ENCODE data around the gene NAA40.

The NAA40 gene

GRCh38 chr11:63912678-63913077 is 26.1 kb upstream of the NAA40 start:
- TF ChIP-seq PPARA (CRISPR knock-in tag; IDR thresholded peaks at IDR 0.05; ENCODE audit: borderline replicate concordance): no peak
- no peak for ATAC-seq

DNA sequence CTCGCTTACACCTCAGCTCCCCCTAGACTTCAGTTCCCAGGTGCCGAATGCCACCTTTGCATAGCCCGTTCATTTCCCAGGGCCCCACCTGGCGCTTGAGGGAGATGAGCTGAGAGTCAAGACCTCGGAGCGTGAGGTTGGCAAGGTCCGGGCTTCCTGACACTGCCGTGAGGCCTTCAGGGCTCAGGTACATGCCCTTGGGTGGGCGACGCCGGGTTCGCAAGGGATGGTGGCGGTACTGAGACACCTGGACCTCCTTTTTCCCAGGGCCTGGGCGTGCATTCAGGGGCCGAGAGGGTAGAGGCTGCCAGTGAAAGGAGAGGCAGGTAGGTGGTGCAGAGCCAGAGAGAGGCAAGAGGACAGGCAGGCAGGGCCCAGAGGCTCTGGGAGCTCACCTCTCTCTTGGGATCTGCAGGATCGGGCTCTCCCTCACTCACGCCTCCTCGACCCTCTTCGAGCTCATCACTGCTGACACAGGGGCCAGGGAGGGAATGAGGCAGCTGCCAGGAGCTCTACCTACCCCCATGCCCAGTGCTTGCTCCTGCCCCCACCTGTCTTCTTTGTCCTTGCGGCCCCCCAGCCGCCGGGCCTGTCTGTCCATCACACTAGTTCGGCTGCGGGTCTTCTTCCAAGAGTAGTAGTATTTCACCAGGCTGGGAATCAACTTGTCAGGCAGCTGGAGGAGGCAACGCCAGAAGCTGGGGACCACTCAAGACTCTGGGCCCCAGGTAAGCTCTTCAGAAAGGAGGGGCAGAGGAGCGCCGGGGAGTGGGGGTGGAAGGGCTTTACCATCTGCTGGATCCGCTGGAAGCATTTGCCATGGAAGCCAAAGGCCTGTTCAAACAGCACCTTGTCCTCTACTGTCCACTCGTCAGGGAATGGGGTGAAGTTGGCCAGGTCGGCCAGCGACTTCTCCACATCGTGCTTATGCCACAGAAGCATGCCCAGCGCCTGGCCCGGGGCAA is 24.7 kb upstream of the NAA40 start:
- ATAC-seq: no peak
- TF ChIP-seq CSDC2 (CRISPR knock-in tag; IDR thresholded peaks at IDR 0.05): no peak
- TF ChIP-seq POU6F1 (CRISPR knock-in tag; IDR thresholded peaks at IDR 0.05; ENCODE audit: borderline replicate concordance, low read depth): no peak

DNA sequence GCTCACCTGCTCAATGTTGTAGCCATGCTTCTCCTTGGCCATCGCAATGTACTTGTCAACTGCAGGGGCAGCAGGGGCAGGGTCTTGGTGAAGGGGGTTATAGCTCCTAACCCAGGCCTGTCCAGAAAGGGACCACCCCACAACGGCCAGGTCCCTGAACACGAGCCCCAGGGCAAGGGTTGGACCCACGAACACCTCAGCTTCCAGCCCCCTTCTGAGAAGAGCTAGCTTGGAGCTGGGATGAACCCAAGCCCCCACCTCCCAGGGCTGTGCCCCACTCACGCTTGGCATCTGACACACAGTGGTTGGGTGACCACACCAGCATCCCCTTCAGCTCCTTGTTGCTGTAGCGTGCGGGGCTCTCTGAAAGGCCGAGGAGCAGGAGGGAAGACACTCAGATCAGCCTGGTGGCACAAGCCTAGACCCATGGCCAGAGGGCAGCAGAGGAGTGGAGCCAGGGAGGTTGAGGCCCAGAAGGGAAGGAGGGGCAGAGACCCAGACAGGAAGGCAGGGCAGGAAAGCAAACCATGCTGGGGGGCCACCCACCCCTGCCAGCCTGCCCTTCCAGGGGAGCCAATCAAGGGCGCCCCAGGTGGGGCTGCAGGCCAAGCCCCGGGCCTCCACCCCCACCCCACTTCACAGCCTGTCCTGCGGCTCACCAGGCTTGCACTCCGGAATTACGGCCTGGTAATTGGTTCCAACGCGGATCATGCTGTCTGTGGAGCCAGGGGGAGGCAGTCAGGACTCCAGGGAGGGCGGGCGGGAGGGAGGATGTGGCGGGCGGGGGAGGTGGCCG is 23.7 kb upstream of the NAA40 start:
- no peak for ATAC-seq
- TF ChIP-seq, protein P1, sequence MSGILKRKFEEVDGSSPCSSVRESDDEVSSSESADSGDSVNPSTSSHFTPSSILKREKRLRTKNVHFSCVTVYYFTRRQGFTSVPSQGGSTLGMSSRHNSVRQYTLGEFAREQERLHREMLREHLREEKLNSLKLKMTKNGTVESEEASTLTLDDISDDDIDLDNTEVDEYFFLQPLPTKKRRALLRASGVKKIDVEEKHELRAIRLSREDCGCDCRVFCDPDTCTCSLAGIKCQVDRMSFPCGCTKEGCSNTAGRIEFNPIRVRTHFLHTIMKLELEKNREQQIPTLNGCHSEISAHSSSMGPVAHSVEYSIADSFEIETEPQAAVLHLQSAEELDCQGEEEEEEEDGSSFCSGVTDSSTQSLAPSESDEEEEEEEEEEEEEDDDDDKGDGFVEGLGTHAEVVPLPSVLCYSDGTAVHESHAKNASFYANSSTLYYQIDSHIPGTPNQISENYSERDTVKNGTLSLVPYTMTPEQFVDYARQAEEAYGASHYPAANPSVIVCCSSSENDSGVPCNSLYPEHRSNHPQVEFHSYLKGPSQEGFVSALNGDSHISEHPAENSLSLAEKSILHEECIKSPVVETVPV (CRISPR knock-in tag; IDR thresholded peaks at IDR 0.05): no peak
- no peak for TF ChIP-seq ISL1 (CRISPR knock-in tag; IDR thresholded peaks at IDR 0.05)
- no peak for TF ChIP-seq GLIS3 (CRISPR knock-in tag; IDR thresholded peaks at IDR 0.05)
- TF ChIP-seq BACH2 (CRISPR knock-in tag; IDR thresholded peaks at IDR 0.05; ENCODE audit: borderline replicate concordance): no peak
- TF ChIP-seq ZFP30 (CRISPR knock-in tag; IDR thresholded peaks at IDR 0.05): no peak
- TF ChIP-seq OSR1 (CRISPR knock-in tag; IDR thresholded peaks at IDR 0.05): no peak
- no peak for TF ChIP-seq ESRRG (CRISPR knock-in tag; IDR thresholded peaks at IDR 0.05)
- TF ChIP-seq CREB5 (CRISPR knock-in tag; IDR thresholded peaks at IDR 0.05; ENCODE audit: low read depth): no peak
- no peak for TF ChIP-seq CSDC2 (CRISPR knock-in tag; IDR thresholded peaks at IDR 0.05)
- no peak for TF ChIP-seq TOX (CRISPR knock-in tag; IDR thresholded peaks at IDR 0.05; ENCODE audit: borderline replicate concordance)
- no peak for TF ChIP-seq PPARA (CRISPR knock-in tag; IDR thresholded peaks at IDR 0.05; ENCODE audit: borderline replicate concordance)
- TF ChIP-seq TCF4 (CRISPR knock-in tag; IDR thresholded peaks at IDR 0.05; ENCODE audit: borderline replicate concordance): no peak
- TF ChIP-seq SNAI2 (CRISPR knock-in tag; IDR thresholded peaks at IDR 0.05): no peak
- TF ChIP-seq, protein P2, sequence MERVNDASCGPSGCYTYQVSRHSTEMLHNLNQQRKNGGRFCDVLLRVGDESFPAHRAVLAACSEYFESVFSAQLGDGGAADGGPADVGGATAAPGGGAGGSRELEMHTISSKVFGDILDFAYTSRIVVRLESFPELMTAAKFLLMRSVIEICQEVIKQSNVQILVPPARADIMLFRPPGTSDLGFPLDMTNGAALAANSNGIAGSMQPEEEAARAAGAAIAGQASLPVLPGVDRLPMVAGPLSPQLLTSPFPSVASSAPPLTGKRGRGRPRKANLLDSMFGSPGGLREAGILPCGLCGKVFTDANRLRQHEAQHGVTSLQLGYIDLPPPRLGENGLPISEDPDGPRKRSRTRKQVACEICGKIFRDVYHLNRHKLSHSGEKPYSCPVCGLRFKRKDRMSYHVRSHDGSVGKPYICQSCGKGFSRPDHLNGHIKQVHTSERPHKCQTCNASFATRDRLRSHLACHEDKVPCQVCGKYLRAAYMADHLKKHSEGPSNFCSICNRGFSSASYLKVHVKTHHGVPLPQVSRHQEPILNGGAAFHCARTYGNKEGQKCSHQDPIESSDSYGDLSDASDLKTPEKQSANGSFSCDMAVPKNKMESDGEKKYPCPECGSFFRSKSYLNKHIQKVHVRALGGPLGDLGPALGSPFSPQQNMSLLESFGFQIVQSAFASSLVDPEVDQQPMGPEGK (CRISPR knock-in tag; IDR thresholded peaks at IDR 0.05; ENCODE audit: borderline replicate concordance): no peak
- no peak for TF ChIP-seq ZC3H10 (CRISPR knock-in tag; IDR thresholded peaks at IDR 0.05)
- no peak for TF ChIP-seq TSHZ2 (CRISPR knock-in tag; IDR thresholded peaks at IDR 0.05)
- no peak for TF ChIP-seq POU6F1 (CRISPR knock-in tag; IDR thresholded peaks at IDR 0.05; ENCODE audit: borderline replicate concordance, low read depth)
- no peak for TF ChIP-seq ZNF565 (CRISPR knock-in tag; conservative IDR thresholded peaks at IDR 0.05; ENCODE audit: low read depth)
- no peak for TF ChIP-seq ZFP3 (CRISPR knock-in tag; IDR thresholded peaks at IDR 0.05)
- TF ChIP-seq RARB (CRISPR knock-in tag; IDR thresholded peaks at IDR 0.05): no peak

Data from SK-N-SH treated with all-trans-retinoic acid at 6 μM for 48 hours (cell line).